Left lobe of liver (tissue), 2 donors: Measurements from ENCODE around the gene CLDN7. TPM values are rescaled to one million over a fixed set of nuclear protein-coding genes. Genes with fewer than 3 reads are reported as not detected.

Source experiments
- ATAC-seq: fragments of 200-7000 bp; cut with Tn5 transposase; one replicate; pipeline ENCODE4 v1.9.1; 2020; ENCODE audit warnings: mild to moderate bottlenecking, moderate library complexity
- DNase-seq: peaks from one replicate; pipeline ENCODE4 v3.0.0-alpha.2; 2020; ENCODE audit warnings: low spot score
- total RNA-seq: library from RNA; stranded (reverse); gene quantifications from one replicate; pipeline ENCODE4 v1.2.1, GENCODE V29; 2021
- donor health status: DM: no; HTN: no; CAD: no; lungs with moderate emphysema.
- donor health status: DM: no; HTN: yes; CAD: no.

CLDN7 gene
- total RNA-seq, 1 donor from 2014 or later = 20.5 TPM

GRCh38 chr17:7289256-7290032, 27.2 kb upstream of the CLDN7 start:
- no peak for DNase-seq
- no peak for ATAC-seq

- ATAC-seq = no peak
- no peak for DNase-seq
Observed at GRCh38 chr17:7285679-7286078, 23.4 kb upstream of the CLDN7 start.

GRCh38 chr17:7284911-7285310, 22.6 kb upstream of the CLDN7 start:
- DNase-seq (no peak), ATAC-seq (no peak)

GRCh38 chr17:7283471-7284216, 21.4 kb upstream of the CLDN7 start:
- DNase-seq (no peak), ATAC-seq (no peak)

GRCh38 chr17:7282752-7283321, 20.6 kb upstream of the CLDN7 start:
- ATAC-seq (no peak), DNase-seq (no peak)

- ATAC-seq = no peak
- DNase-seq = peak; percentile 60
Observed at GRCh38 chr17:7281953-7282751, 19.9 kb upstream of the CLDN7 start.

- ATAC-seq = peak; percentile 89
Observed at GRCh38 chr17:7281074-7281952, 19.0 kb upstream of the CLDN7 start, which contains the start of gene SLC2A4. TSS of gene SLC2A4 (plus strand) at chr17:7281718. CDS start at chr17:7281935, 217 bp downstream.

GRCh38 chr17:7280519-7281073, 18.3 kb upstream of the CLDN7 start:
- DNase-seq = peak; percentile 85
- peak; percentile 87 for ATAC-seq

More at GRCh38 chr17:7281074-7281952, 19.0 kb upstream of the CLDN7 start, which contains the start of gene SLC2A4:
- peak; percentile 97 for DNase-seq

GRCh38 chr17:7279448-7279847, 17.2 kb upstream of the CLDN7 start:
- DNase-seq (no peak), ATAC-seq (no peak)

GRCh38 chr17:7266784-7267183, 4.5 kb upstream of the CLDN7 start:
- ATAC-seq = no peak
- no peak for DNase-seq

GRCh38 chr17:7263801-7264078, 1.5 kb upstream of the CLDN7 start:
- DNase-seq = no peak
- ATAC-seq = no peak

GRCh38 chr17:7262935-7263800, 890 bp upstream of the CLDN7 start:
- DNase-seq (no peak), ATAC-seq (no peak)

- DNase-seq (no peak), ATAC-seq (peak; percentile 30)
Observed at GRCh38 chr17:7261379-7262191, 693 bp downstream of the CLDN7 start.

- DNase-seq (peak; percentile 91), ATAC-seq (peak; percentile 78)
Observed at GRCh38 chr17:7260651-7261378, 1.5 kb downstream of the CLDN7 start.

GRCh38 chr17:7260151-7260550, 2.1 kb downstream of the CLDN7 start:
- ATAC-seq (peak; percentile 5), DNase-seq (no peak)

- ATAC-seq (peak; percentile 1), DNase-seq (no peak)
Observed at GRCh38 chr17:7259555-7259889, 2.8 kb downstream of the CLDN7 start.
